Measurements from ENCODE around the gene FBL. TPM values are rescaled to one million over a fixed set of nuclear protein-coding genes. Genes with fewer than 3 reads are reported as not detected.
"Not testable (repeated sequence)": the region's sequence is repeated elsewhere in the genome, so short reads cannot be mapped to it uniquely, and the experiment has no call there.

The FBL gene
- total and polyA plus RNA-seq, 10 of the 15 experiments (the other 5 are each of a cell fraction or from before 2014, with no cell fraction given), result 156 to 1,083 (median 478) TPM

- no peak overlapping the region for H3K27ac ChIP-seq (ENCODE audit: control insufficient read depth, insufficient read depth)
- H3K4me2 ChIP-seq (ENCODE audit: control insufficient read depth, insufficient read depth), result no peak overlapping the region
- H3K4me3 ChIP-seq, result no peak overlapping the region
- FAIRE-seq (no peak), ATAC-seq (no peak), DNase-seq (ENCODE audit: low read depth, low spot score) (no peak)
- intact Hi-C loops (cut with micrococcal nuclease; ENCODE audit: unreplicated experiment) (no loop called here), in situ Hi-C loops (cut with MboI) (no loop called here)
- no peak overlapping the region for H2AFZ ChIP-seq (ENCODE audit: control insufficient read depth, low read depth, low read length)
- ChIA-PET POLR2A (no interaction called here), RAD21 (ENCODE audit: unreplicated experiment) (interaction anchor here (0.8 to 2.9 kb wide), 2 partner anchors 19 to 32 kb away, joined by 3 to 11 read pairs; partner anchors contain the start of genes DYRK1B and FBL), SMC1A (ENCODE audit: uncharacterized antibody, unreplicated experiment) (interaction anchor here (1.0 to 2.3 kb wide), 4 partner anchors 15 to 156 kb away, joined by 3 to 8 read pairs (median 4); partner anchors contain the start of gene PSMC4), CTCF (interaction anchor here (1.0 to 9.9 kb wide), 4 partner anchors 22 to 143 kb away, joined by 3 to 83 read pairs (median 10); partner anchors contain the start of gene FBL)
- H4K20me1 ChIP-seq (ENCODE audit: control insufficient read depth, insufficient read depth), result no peaks in the 10 kb centered on the region
- no TSS peak for BruUV-seq (replicated peaks)
- no peaks in the 10 kb centered on the region for H3K9me3 ChIP-seq (replicated peaks; ENCODE audit: control insufficient read depth, insufficient read depth, low read length)
- 82% methylated on average over 3 of the region's 3 CpGs for WGBS (ENCODE audit: insufficient coverage, insufficient replicate concordance, low lambda C conversion rate, missing lambda C conversion rate)
- H3K4me1 ChIP-seq (ENCODE audit: control insufficient read depth, insufficient read depth, low read length), result peaks cover 32% of the 10 kb centered on the region
- H3K27me3 ChIP-seq (replicated peaks in 1 of 2; ENCODE audit: control insufficient read depth in 2 of 2, insufficient read depth in 2 of 2, low read length in 1 of 2), result no peaks in the 10 kb centered on the region
- H3K79me2 ChIP-seq (ENCODE audit: control insufficient read depth, insufficient read depth, low read length), result no peaks in the 10 kb centered on the region; the same call in 1 of the 2 replicates
- TF ChIP-seq E2F8 (IDR thresholded peaks at IDR 0.05; ENCODE audit: low read depth, partially characterized antibody), result no peak
- TF ChIP-seq E2F4 (IDR thresholded peaks at IDR 0.05; ENCODE audit: low read depth, low read length), result no peak
- TF ChIP-seq STAT1 (conservative IDR thresholded peaks at IDR 0.05), result no peak
- TF ChIP-seq TBL1XR1 (IDR thresholded peaks at IDR 0.05; ENCODE audit: low read depth, low read length), result no peak
- TF ChIP-seq MLLT1 (IDR thresholded peaks at IDR 0.05), result no peak
- TF ChIP-seq IRF5 (IDR thresholded peaks at IDR 0.05; ENCODE audit: borderline replicate concordance), result no peak
- no peak for TF ChIP-seq BCL11A (IDR thresholded peaks at IDR 0.05; ENCODE audit: low read depth, low read length)
- H3K9ac ChIP-seq (ENCODE audit: control insufficient read depth, insufficient read depth, low read length), result no peak overlapping the region
- no peaks in the 10 kb centered on the region; a peak in 1 of 4 replicates for H3K36me3 ChIP-seq (ENCODE audit: control insufficient read depth in 2 of 2, insufficient read depth in 2 of 2, low read length in 1 of 2)
Measured at GRCh38 chr19:39814595-39814994, 31.6 kb downstream of the FBL start.

GRCh38 chr19:39814111-39814510 lies 32.1 kb downstream of the FBL start:
- intact Hi-C loops (cut with micrococcal nuclease; ENCODE audit: unreplicated experiment); H3K36me3 ChIP-seq (ENCODE audit: control insufficient read depth in 2 of 2, insufficient read depth in 2 of 2, low read length in 1 of 2); H3K4me2 ChIP-seq (ENCODE audit: control insufficient read depth, insufficient read depth); DNase-seq (ENCODE audit: low read depth, low spot score); H3K9ac ChIP-seq (ENCODE audit: control insufficient read depth, insufficient read depth, low read length); in situ Hi-C loops (cut with MboI); H2AFZ ChIP-seq (ENCODE audit: control insufficient read depth, low read depth, low read length); H3K9me3 ChIP-seq (replicated peaks; ENCODE audit: control insufficient read depth, insufficient read depth, low read length); FAIRE-seq; BruUV-seq (replicated peaks); H3K27ac ChIP-seq (ENCODE audit: control insufficient read depth, insufficient read depth); H3K27me3 ChIP-seq (replicated peaks in 1 of 2; ENCODE audit: control insufficient read depth in 2 of 2, insufficient read depth in 2 of 2, low read length in 1 of 2); POLR2A ChIA-PET; H4K20me1 ChIP-seq (ENCODE audit: control insufficient read depth, insufficient read depth); H3K79me2 ChIP-seq (ENCODE audit: control insufficient read depth, insufficient read depth, low read length); H3K4me3 ChIP-seq; ATAC-seq; RAD21 ChIA-PET (ENCODE audit: unreplicated experiment): not testable (repeated sequence)
- ChIA-PET SMC1A (ENCODE audit: uncharacterized antibody, unreplicated experiment) (interaction anchor here (1.2 to 2.3 kb wide), 2 partner anchors 19 to 21 kb away, joined by 3 to 8 read pairs; no protein-coding TSS in a partner anchor), CTCF (interaction anchor here (1.0 to 9.9 kb wide), 4 partner anchors 21 to 142 kb away, joined by 3 to 83 read pairs (median 10); partner anchors contain the start of gene FBL)
- peaks cover 27% of the 10 kb centered on the region for H3K4me1 ChIP-seq (ENCODE audit: control insufficient read depth, insufficient read depth, low read length)
- WGBS (ENCODE audit: insufficient coverage, insufficient replicate concordance, low lambda C conversion rate, missing lambda C conversion rate), result 95% methylated on average over 6 of the region's 6 CpGs

All from GM12878 (cell line).